H54 (cell line): Measurements from ENCODE around the gene APOBEC4.
"Not testable (repeated sequence)": the region's sequence is repeated elsewhere in the genome, so short reads cannot be mapped to it uniquely, and the experiment has no call there.

Experiments
- DNase-seq: peaks from one replicate; pipeline ENCODE4 v3.0.0; 2011; ENCODE audit warnings: low spot score, mixed read lengths; ENCODE audit not compliant: insufficient read length
- FAIRE-seq: peaks from 3 replicates; lab custom pipeline; 2011; peaks lifted over from hg19 to GRCh38; lab: Jason Lieb, UNC
- POLR2A ChIP-seq: IDR thresholded peaks from 2 replicates; pipeline ENCODE4 v1.6.1; 2011; ENCODE audit warnings: low read depth, mild to moderate bottlenecking, low read length

APOBEC4 gene

GRCh38 chr1:183635099-183635605 is 18.0 kb downstream of the APOBEC4 start:
- DNase-seq (peak; percentile 7), FAIRE-seq (no peak)
- no peak for TF ChIP-seq POLR2A

GRCh38 chr1:183634429-183635065 is 18.6 kb downstream of the APOBEC4 start:
- no peak for TF ChIP-seq POLR2A
- DNase-seq (no peak), FAIRE-seq (peak; percentile 52)

GRCh38 chr1:183633676-183634343 is 19.3 kb downstream of the APOBEC4 start:
- no peak for TF ChIP-seq POLR2A
- DNase-seq (peak; percentile 18), FAIRE-seq (peak; percentile 94)

GRCh38 chr1:183632964-183633363 is 20.2 kb downstream of the APOBEC4 start:
- no peak for TF ChIP-seq POLR2A
- no peak for DNase-seq
- FAIRE-seq = no peak

- DNase-seq = no peak
- TF ChIP-seq POLR2A = no peak
- no peak for FAIRE-seq
Measured at GRCh38 chr1:183632114-183632513, 21.0 kb downstream of the APOBEC4 start.

- FAIRE-seq = peak; percentile 83
- DNase-seq = no peak
- no peak for TF ChIP-seq POLR2A
Measured at GRCh38 chr1:183630748-183631147, 22.4 kb downstream of the APOBEC4 start.

GRCh38 chr1:183628537-183628936 is 24.6 kb downstream of the APOBEC4 start:
- TF ChIP-seq POLR2A = no peak

GRCh38 chr1:183626236-183626635 is 26.9 kb downstream of the APOBEC4 start:
- DNase-seq, FAIRE-seq: not testable (repeated sequence)

More at GRCh38 chr1:183628537-183628936, 24.6 kb downstream of the APOBEC4 start:
- peak; percentile 45 for FAIRE-seq
- DNase-seq = no peak

- DNase-seq (peak; percentile 36), FAIRE-seq (peak; percentile 98)
- TF ChIP-seq POLR2A = no peak
Measured at GRCh38 chr1:183622884-183623785, 30.0 kb downstream of the APOBEC4 start.

GRCh38 chr1:183622013-183622412 is 31.1 kb downstream of the APOBEC4 start:
- FAIRE-seq (no peak), DNase-seq (no peak)
- TF ChIP-seq POLR2A = no peak

- no peak for DNase-seq
- FAIRE-seq = no peak
- no peak for TF ChIP-seq POLR2A
Measured at GRCh38 chr1:183620311-183620710, 32.8 kb downstream of the APOBEC4 start.

- no peak for FAIRE-seq
Measured at GRCh38 chr1:183619781-183620180, 33.3 kb downstream of the APOBEC4 start.

GRCh38 chr1:183618202-183618601 is 34.9 kb downstream of the APOBEC4 start:
- not testable (repeated sequence) for DNase-seq, FAIRE-seq

More at GRCh38 chr1:183619781-183620180, 33.3 kb downstream of the APOBEC4 start:
- no peak for TF ChIP-seq POLR2A
- DNase-seq = no peak

GRCh38 chr1:183612975-183613374 is 40.1 kb downstream of the APOBEC4 start:
- DNase-seq, FAIRE-seq: not testable (repeated sequence)
